Measurements from ENCODE around the gene PDCL2. TPM values are rescaled to one million over a fixed set of nuclear protein-coding genes. Genes with fewer than 3 reads are reported as not detected.
"Not testable (repeated sequence)": the region's sequence is repeated elsewhere in the genome, so short reads cannot be mapped to it uniquely, and the experiment has no call there.

Gene PDCL2
- total RNA-seq, 1 experiment from 2014 or later, result not detected

DNA sequence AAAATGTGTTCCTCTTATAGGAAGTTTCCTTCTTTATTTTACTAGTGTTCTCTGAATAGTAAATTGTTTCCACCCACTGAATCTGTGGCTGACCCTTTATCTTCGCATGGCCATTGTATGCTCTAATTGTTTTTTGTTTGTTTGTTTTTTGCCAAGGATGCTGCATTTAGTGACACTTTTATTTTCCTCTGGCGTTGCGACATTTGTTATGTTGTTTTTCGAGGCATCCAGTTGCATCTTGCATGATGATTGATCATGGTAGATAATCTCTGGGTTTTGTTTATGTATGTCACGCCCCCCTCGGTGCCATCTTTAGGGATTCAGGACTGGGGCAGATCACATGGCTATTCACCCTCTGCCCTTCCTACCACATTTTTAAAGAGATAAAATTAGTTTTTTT lies 41.9 kb upstream of the PDCL2 start:
- Histone ChIP-seq H3K4me2 (no peak overlapping the region), H3K4me1 (replicated peaks; ENCODE audit: insufficient read depth) (0 out of 2 replicates have a peak, but pooled peaks cover 9% of the 10 kb centered on the region), H4K20me1 (ENCODE audit: insufficient read depth) (no peaks in the 10 kb centered on the region), H3K27me3 (ENCODE audit: insufficient read depth, low read depth) (no peaks in the 10 kb centered on the region), H3F3A (ENCODE audit: insufficient read depth, low read depth) (no peaks in the 10 kb centered on the region), H3K9me3 (ENCODE audit: insufficient read depth, low read depth) (no peaks in the 10 kb centered on the region), H3K4me3 (no peak overlapping the region), H3K9me2 (ENCODE audit: insufficient read depth) (no peaks in the 10 kb centered on the region), H3K27ac (no peak overlapping the region), H3K36me3 (ENCODE audit: low read depth) (no peaks in the 10 kb centered on the region), H2AFZ (no peak overlapping the region), H3K79me2 (ENCODE audit: low read depth) (no peaks in the 10 kb centered on the region)
- ChIA-PET CTCF (no interaction called here), POLR2A (ENCODE audit: unreplicated experiment) (no interaction called here)
- no peak for DNase-seq
- intact Hi-C loops (cut with micrococcal nuclease; ENCODE audit: unreplicated experiment), result no loop called here
- TF ChIP-seq EZH2 (IDR thresholded peaks at IDR 0.05; ENCODE audit: low read depth) (no peak), CTCF (conservative IDR thresholded peaks at IDR 0.05) (no peak)
- BruUV-seq (replicated peaks), result no TSS peak

DNA sequence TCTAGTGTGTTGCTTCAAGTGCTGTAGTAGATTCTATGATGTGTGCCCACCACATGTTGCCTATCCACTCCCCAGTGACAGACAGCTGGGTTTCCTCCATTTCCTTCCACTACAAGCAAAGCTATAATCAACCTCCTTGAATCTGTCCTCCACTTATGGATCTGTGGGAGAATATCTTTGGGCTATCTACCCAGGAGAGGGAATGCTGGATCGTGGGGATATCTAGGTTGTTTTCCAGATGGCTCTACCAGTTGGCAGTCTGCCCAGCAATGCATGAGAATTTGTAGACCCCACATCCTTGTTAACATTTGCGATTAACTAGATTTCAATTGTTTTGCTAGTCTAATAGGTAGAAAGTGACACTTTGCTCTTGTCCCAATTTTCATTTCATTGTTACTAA lies 33.8 kb upstream of the PDCL2 start:
- Histone ChIP-seq H3K4me1 (replicated peaks; ENCODE audit: insufficient read depth) (no peaks in the 10 kb centered on the region), H3K79me2 (ENCODE audit: low read depth) (no peaks in the 10 kb centered on the region), H4K20me1 (ENCODE audit: insufficient read depth) (no peaks in the 10 kb centered on the region), H2AFZ (no peak overlapping the region), H3K4me3 (no peak overlapping the region), H3F3A (ENCODE audit: insufficient read depth, low read depth) (no peaks in the 10 kb centered on the region), H3K27ac (no peak overlapping the region), H3K9me3 (ENCODE audit: insufficient read depth, low read depth) (no peaks in the 10 kb centered on the region), H3K27me3 (ENCODE audit: insufficient read depth, low read depth) (no peaks in the 10 kb centered on the region), H3K4me2 (no peak overlapping the region), H3K9me2 (ENCODE audit: insufficient read depth) (no peaks in the 10 kb centered on the region), H3K36me3 (ENCODE audit: low read depth) (no peaks in the 10 kb centered on the region)
- no peak for DNase-seq
- ChIA-PET CTCF (no interaction called here), POLR2A (ENCODE audit: unreplicated experiment) (no interaction called here)
- no TSS peak for BruUV-seq (replicated peaks)
- TF ChIP-seq EZH2 (IDR thresholded peaks at IDR 0.05; ENCODE audit: low read depth), result no peak
- TF ChIP-seq CTCF (conservative IDR thresholded peaks at IDR 0.05), result no peak
- intact Hi-C loops (cut with micrococcal nuclease; ENCODE audit: unreplicated experiment), result no loop called here

GRCh38 chr4:55624063-55624462 lies 32.0 kb upstream of the PDCL2 start:
- H3K4me1 ChIP-seq (replicated peaks; ENCODE audit: insufficient read depth); H3K9me3 ChIP-seq (ENCODE audit: insufficient read depth, low read depth); H3K27me3 ChIP-seq (ENCODE audit: insufficient read depth, low read depth); H3K4me3 ChIP-seq; CTCF ChIA-PET; H2AFZ ChIP-seq; POLR2A ChIA-PET (ENCODE audit: unreplicated experiment); H3K27ac ChIP-seq; H3K9me2 ChIP-seq (ENCODE audit: insufficient read depth); H3K79me2 ChIP-seq (ENCODE audit: low read depth); DNase-seq; H3K4me2 ChIP-seq; H3F3A ChIP-seq (ENCODE audit: insufficient read depth, low read depth); H3K36me3 ChIP-seq (ENCODE audit: low read depth); H4K20me1 ChIP-seq (ENCODE audit: insufficient read depth); intact Hi-C loops (cut with micrococcal nuclease; ENCODE audit: unreplicated experiment); BruUV-seq (replicated peaks): not testable (repeated sequence)

DNA sequence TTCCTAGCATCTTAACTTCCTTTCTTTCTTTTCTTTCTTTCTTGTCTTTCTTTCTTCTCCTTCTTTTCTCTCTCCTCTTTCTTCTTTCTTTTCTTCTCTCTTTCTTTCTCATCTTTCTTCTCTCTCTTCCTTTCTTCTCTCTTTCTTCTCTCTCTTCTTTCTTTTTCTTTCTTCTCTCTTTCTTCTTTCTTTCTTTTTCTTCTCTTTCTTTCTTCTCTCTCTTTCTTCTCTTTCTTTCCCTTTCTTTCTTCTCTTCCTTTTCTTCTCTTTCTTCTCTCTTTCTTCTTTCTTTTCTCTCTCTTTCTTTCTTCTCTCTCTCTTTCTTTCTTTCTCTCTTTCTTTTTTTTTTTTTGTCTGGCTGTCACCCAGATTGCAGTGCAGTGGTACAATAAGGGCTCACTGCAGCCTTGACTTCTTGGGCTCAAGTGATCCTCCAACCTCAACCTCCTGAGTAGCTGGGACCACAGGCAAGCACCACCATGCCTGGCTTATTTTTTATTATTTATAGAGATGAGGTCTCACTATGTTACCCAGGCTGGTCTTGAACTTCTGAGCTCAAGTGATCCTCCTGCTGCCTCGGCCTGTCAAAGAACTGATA lies 26.6 kb upstream of the PDCL2 start:
- no peak for TF ChIP-seq CTCF (conservative IDR thresholded peaks at IDR 0.05)
- no peaks in the 10 kb centered on the region for H3F3A ChIP-seq (ENCODE audit: insufficient read depth, low read depth)
- no peaks in the 10 kb centered on the region for H3K79me2 ChIP-seq (ENCODE audit: low read depth)
- H4K20me1 ChIP-seq (ENCODE audit: insufficient read depth), result no peaks in the 10 kb centered on the region
- CTCF ChIA-PET, result no interaction called here
- no peaks in the 10 kb centered on the region for H3K27me3 ChIP-seq (ENCODE audit: insufficient read depth, low read depth)
- H3K9me2 ChIP-seq (ENCODE audit: insufficient read depth), result no peaks in the 10 kb centered on the region
- intact Hi-C loops (cut with micrococcal nuclease; ENCODE audit: unreplicated experiment), result no loop called here
- POLR2A ChIA-PET (ENCODE audit: unreplicated experiment), result no interaction called here
- no peaks in the 10 kb centered on the region for H3K36me3 ChIP-seq (ENCODE audit: low read depth)
- no peak overlapping the region for H3K4me2 ChIP-seq
- BruUV-seq (replicated peaks), result no TSS peak
- DNase-seq, result no peak
- no peaks in the 10 kb centered on the region for H3K9me3 ChIP-seq (ENCODE audit: insufficient read depth, low read depth)
- no peaks in the 10 kb centered on the region for H3K4me1 ChIP-seq (replicated peaks; ENCODE audit: insufficient read depth)
- no peak overlapping the region for H3K4me3 ChIP-seq
- no peak overlapping the region for H3K27ac ChIP-seq
- no peak overlapping the region for H2AFZ ChIP-seq

Data from PC-9 (cell line).